GM20431 (cell line): Measurements from ENCODE around the gene DNM2.
"Not testable (repeated sequence)": the region's sequence is repeated elsewhere in the genome, so short reads cannot be mapped to it uniquely, and the experiment has no call there.

Source experiments
- in situ Hi-C: fragments of 300-500 bp; cut with MseI, MboI; formaldehyde crosslinking; loops from one replicate; pipeline ENCODE4 v1.15.0; 2020; ENCODE audit warnings: low sequenced_read_pairs; ENCODE audit not compliant: unreplicated experiment

DNM2 gene

DNA sequence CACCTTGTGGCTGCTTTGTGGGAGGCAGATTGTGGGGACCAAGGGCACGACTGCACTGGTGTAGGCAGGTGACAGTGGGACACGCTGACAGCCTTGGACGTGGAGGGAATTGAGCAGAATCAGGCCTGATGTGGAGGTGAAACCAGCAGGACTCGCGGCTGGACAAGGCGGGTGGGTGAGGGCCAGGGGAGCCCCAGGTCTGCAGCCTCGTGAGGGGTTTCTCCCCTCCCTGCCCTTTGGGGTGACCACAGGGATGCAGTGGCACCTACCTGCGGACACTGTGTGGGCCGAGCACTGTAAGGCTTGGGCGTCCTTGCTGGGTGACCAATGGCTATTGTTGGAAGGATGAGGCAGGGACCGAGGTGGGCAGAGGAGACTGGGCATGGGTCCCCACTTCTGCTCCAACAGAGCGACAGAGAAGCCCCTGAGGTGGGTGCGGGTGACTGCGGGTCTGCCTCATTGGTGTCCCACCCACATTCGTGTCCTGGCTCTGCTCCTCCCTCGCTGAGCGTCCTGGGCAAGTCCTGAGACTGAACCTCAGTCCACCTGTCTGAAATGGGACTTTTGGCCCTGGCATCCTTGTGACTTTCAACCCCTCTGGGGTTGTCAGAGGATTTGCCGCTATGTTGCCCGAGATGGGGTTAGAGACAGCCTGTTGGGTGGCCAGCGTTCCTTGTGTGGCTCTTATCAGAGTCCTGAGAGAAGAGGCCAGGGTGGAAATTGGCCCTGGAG is 30.5 kb downstream of the DNM2 start:
- in situ Hi-C loops = no loop called here

DNA sequence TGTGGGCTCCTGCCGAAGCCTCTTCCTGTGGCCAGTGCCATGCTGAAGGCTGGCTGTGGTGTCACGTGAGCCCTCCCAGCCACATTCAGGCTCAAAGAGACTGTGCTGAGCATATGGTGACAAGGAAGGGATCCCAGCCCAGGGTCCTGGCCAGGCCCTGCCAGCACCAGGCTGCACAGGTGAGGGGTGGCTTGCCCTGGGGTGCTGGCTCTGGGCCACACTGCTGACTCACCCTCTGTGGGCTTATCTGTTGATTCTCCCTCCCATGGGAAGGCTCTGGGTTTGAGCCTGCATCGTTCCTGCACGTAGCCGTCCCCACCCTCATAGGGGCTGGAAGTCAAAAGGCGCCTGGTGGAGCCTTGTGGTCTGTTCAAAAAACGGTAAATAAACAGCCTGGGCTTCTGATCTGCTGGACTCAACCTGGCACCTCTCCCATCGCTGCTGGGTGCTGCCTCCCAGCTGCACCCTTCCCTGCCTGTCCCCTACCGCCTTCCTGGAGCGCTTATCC is 31.1 kb downstream of the DNM2 start:
- in situ Hi-C loops = no loop called here

DNA sequence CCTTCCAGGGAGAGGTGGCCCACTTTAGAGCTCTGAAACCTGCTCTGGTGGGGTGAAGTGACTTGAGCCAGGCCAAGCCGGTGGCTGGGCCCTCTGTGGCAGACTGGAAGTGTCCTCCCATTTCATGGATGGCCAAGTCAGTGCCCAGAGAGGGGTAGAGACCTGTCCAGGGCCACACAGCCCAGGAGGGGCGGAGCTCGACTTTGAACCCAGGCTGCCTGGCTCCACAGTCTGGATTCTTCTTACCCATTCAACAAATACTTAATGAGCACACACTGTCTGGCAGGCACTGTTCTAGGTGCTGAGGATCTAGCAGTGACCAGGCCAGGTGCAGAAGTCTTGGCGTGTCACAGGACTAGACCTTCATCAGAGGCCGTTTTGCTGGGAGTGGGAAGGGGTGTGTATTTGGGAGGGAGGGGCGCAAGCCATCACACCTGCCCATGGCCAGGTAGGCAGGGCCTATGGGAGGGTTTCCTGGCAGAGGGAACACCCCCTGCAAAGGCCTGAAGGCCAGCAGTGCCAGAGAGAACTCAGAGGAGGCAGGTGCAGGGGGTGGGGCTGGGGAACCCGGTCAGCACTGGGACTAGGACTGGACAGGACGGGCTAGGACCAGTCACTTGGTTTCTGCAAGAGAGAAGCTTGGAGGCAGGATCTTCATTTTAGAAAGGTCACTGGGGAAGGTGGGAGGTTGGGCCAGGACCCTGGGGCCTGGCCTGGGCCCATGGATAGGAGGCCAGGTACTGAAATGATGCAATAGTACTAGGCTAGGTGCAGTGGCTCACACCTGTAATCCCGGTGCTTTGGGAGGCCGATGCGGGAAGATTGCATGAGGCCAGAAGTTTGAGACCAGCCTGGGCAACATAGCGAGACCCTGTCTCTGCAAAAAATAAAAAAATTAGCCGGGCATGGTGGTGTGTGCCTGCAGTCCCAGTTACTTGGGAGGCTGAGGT is 31.8 kb downstream of the DNM2 start:
- in situ Hi-C loops = no loop called here

DNA sequence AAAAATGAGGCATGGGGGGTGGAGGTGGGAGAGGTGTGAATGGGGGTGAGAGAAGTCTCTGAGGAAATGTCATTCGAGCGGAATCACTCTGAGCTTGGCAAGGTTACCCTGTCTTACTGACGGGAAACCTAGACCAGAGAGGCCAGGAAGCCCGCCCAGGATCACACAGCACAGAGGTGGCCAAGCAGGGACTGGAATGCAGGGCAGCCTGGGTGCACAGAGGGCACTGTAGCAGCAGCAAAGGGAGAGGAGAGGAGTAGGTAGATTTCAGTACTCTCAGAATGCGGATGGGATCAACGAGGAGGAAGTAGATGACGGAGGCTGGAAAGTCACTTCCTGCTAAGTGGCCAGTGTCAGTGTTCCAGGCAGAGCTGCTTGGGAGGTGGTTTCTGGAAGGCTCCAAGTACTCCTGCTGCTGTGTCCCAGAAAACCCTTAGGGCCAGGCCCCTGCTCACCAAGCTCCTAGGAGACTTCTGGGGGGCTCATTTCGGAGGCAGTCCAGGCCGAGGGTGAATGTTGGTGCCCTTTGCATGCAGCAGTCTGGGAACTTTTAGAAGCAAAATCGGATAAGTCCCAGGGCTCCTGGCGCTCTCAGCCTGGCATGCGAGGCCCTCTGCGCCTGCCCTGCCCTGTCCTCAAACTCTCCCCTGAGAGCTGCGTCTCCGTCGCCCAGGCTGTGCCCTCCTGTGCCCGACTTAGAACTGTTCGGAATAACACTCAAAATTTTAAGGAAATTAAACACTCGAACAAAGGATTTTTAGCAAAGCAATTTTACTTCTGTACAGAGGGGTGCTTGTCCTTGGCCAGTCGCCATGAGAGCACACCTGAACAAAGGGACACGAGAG is 33.5 kb downstream of the DNM2 start:
- in situ Hi-C loops = no loop called here

DNA sequence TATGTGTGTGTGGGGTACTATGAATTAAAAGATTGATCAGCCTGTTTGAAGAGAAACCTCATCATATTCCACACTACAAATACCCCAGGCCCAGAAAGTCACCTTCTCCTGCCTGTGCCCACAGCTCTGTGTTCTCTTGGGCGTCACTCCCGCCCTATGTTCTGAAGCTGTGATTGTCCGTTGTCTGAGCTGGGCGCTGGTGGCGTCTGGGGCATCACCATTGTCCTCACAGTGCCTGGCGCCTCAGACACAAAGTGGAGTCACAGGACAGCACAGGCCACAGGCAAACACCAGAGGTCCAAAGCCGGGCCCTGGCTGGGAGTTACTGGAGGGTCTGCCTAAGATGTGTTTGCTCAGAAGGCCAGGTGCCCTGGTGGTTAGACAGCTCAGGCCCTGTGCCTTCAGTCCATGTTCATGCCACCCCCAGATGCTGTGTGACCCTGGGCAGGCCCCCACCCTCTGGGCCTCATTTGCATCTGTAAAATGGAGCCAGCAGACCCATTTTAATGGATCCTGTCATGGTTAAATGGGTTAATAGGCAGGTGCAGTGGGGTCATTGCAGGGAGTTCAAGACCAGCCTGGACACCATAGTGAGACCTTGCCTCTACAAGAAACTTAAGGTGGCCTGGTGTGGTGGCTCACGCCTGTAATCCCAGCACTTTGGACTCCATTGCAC is 34.5 kb downstream of the DNM2 start:
- in situ Hi-C loops = no loop called here

DNA sequence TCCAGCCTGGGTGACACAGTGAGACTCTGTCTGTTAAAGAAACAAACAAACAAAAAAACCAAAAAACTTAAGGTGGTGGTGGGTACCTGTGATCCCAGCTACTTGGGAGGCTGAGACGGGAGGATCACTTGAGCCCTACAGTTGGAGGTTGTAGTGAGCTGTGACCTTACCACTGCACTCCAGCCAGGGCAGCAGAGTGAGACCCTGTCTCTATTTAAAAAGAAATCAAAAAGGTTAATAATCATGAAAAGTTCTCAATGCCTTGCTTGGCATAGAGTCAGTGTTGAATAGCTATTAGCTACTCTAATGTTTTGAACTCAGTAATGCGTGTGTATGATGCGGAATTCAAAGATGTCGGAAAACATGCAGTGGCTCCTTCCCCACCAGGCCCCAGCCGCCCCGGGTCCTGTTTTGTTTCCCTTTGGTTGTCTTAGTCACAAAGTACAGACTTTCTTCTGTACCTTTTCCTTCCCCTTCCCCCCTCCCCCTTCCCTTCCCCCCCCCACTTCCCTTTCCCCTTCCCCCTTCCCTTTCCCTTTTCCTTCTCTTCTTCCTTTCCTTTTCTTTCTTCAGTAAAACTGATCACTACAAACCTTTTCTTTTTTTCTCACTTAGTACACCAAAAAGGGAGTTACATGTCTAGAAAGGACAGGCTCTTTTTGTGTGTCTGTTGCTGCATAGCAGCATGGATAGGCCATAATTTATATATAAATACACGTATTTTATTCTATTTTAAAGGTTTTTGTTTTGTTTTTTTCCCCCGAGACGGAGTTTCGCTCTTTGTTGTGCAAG is 35.2 kb downstream of the DNM2 start:
- in situ Hi-C loops = no loop called here

DNA sequence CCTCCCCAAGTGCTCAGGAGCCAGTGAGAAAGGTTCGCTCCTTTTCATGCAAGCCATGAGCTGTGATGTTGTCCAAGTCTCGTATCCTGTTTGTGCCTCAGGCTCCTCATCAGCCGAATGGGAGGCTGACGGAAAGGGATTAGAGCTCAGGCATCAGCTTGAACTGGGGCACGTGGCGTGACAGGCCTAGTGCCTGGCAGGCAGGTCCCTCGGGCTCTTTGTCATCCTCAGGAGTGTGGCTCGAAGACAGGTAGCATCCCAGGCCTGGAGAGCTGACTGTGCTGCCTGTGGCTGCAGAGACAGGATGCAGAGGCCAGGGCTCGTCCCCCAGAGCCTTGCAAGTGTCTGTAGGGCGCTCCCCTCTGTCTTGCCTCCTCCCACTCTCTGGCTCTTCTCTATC is 38.5 kb downstream of the DNM2 start:
- in situ Hi-C loops = no loop called here

DNA sequence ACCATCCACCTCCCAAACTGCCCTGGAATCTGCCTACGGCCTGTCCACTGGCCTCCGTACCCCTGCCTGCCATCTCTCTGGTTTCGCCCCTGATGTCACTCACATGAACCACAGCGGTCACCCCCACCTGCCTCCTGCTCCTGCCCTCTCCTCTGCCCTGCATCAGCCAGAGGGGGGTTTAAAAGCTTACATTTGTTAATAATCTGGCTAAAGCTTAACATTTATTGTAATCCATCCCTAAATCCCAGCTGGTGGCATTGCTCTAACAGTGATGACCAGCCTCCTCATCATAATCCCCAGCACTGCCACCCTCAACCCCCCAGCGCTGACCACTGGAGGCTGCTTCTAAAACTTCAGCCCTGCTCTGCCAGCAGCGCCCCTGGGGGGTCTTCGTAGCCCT is 38.9 kb downstream of the DNM2 start:
- in situ Hi-C loops = no loop called here

DNA sequence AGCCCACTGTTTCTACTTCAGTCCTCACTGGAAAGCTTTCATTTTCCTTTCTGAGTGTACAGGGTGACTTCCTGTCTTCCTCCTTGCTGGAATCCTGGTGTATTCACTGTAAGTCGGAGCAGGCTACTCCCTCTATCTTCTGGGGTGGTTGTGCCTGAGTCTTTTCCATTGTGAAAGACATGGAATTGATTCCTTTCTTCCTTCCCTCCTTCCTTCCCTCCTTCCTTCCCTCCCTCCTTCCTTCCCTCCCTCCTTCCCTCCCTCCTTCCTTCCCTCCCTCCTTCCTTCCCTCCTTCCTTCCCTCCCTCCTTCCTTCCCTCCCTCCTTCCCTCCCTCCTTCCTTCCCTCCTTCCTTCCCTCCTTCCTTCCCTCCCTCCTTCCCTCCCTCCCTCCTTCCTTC is 40.2 kb downstream of the DNM2 start:
- in situ Hi-C loops = not testable (repeated sequence)

DNA sequence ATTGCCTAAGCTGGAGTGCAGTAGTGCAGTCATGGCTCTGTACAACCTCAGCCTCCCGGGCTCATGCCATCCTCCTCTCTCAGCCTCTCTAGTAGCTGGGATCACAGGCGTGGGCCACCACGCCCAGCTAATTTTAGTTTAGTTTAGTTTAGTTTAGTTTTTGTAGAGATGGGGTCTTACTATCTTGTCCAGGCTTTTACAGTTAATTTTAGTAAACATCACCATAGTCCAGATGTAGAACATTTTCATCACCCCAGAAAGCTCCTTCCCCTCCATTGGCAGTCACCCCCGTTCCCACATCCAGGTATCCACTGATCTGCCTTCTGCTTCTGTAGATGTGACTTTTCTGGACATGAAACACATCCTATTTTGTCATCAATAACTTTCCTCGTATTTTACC is 41.1 kb downstream of the DNM2 start:
- in situ Hi-C loops = no loop called here

DNA sequence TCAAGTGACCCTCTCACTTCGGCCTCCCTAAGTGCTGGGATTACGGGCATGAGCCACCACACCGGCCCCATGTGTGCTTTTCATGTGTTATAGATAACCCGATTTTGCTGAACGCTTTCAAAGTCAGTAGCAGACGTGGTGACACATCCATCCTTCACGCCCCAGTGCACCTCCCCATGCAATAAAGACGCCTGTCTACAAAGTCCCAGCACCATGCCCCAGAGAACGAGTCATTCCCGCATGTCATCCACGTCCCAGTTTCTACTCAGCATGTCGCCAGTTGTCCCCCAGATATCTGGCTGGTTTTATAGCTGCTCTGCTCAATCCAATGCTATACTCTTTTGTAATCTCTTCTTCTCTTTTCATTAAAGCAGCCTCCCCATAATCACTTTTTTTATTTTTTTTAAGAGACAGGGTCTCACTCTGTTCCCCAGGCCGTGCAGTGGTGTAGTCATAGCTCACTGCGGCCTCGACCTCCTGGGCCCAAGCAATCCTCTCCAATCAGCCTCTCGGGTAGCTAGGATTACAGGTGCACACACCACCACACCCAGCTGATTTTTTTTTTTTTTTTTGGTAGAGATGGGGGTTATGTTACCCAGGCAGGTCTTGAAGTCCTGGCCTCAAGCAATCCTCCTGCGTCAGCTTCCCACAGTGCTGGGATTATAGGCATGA is 42.5 kb downstream of the DNM2 start:
- in situ Hi-C loops = no loop called here

DNA sequence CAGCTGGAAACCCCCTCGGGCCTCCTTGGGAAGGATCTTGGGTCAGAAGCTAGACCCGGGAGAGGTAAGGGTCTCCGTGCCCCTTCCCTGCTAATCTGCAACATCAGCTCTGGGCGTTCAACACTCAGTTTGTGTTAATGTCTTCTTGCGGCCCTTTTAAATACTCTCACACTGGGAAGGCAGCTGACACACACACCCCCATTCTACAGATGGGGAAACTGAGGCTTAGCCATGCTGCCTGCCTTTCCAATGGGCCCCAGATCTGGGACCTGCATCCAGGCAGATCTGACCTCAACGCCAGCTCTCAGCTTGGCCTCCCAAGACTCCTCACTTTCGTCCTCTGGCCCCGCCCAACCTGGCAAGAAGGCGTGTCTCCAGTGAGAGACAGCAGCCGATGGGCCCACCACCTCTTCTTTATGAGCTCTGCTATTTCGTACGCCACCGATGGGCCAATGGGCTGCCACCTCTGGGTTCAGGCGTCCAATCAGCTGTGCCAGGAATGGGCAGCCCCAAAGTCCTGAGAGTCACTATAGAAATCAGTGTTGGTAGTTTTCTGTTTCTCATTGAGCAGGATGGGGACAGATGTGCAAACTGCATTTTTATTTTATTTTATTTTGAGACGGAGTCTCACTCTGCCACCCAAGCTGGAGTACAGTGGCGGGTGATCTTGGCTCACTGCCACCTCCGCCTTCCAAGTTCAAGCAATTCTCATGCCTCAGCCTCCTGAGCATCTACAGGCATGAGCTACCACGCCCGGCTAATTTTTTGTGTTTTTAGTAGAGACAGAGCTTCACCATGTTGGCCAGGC is 43.8 kb downstream of the DNM2 start:
- in situ Hi-C loops = no loop called here

DNA sequence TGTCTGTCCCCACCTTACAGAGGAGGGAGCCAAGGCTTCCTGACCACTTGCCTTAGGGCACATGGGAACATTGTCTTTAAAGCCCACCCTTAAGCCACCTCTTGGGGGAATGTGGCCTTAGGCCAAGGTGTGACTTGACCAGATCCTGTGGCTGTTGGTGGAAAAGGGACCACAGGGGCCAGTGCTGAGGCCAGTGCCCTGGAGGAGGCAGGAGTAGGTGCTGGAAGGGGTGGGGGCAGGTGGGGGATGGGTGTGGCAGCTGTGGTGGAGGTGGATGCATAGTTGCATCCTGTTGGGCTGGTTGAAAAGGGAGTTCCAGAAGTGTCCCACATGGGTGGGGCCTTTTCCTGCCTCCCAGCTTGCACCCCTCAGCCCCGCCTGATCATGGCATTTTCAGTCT is 44.8 kb downstream of the DNM2 start:
- in situ Hi-C loops = no loop called here

DNA sequence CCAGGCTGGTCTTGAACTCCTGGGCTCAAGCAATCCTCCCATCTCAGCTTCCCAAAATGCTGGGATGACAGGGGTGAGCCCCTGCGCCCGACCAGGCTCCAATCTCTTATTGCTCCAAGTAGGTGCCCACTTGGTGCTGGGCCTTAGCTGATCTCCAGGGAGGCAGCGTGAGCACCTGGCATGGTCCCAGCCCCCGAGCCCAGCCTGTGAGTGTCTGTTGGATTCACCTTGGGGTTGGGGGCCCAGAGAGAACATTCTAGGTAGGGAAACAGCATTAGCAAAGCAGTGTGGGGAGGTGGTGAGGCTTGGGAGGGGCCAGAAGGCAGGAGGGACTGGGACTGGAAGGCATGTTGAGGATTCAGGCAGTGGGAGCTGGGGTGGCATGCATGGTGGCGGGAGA is 45.5 kb downstream of the DNM2 start:
- in situ Hi-C loops = no loop called here

DNA sequence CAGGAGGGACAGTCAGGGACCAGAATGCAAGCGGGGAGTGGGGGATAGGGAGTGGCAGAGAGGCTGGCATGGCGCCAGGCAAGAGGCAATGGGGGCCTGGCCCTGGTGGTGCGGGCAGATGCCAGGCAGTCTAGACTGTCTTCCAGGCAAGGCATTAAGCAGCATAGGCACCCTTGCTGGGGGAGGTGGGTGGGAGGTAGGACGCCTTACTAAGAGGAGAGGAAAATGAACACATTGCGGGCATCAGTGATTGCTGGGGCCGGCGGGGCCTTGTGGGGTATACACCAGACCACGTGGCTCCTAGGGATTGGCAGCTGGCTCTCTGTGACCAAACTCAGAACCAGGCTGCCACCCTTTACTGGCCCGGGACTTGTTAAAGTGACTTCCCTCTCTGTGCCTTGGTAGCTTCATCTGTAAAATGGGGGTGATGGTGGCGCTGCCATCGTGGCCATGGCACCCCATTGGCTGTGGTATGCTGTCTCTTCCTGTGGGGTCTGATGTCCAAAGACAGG is 46.0 kb downstream of the DNM2 start:
- in situ Hi-C loops = no loop called here

DNA sequence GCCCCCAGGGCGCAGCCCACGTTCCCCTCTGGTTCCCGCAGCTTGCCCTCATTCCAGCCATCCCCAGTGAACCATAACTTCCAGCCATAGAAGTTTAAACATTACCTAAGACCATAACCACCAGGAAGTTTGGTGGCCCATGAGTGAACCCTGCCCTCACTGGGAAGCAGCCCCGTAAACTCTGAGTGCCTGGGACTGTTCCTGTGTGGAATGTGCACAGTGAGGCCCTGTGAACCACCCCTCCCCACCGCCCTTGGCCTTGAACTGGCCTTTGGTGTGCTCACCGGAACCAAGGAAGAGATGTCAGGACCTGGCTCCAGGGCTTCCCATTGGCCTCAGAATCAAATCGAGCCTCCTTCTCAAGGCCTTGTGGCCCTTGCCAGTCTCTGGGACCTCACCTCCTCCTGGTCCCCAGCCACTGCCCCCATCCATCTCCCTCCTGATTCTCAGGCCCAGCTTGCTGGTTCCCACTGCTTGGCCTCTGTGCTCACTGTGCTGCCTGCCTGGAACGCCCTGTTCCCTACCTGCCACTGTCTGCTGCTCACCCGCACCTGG is 46.5 kb downstream of the DNM2 start:
- in situ Hi-C loops = no loop called here

DNA sequence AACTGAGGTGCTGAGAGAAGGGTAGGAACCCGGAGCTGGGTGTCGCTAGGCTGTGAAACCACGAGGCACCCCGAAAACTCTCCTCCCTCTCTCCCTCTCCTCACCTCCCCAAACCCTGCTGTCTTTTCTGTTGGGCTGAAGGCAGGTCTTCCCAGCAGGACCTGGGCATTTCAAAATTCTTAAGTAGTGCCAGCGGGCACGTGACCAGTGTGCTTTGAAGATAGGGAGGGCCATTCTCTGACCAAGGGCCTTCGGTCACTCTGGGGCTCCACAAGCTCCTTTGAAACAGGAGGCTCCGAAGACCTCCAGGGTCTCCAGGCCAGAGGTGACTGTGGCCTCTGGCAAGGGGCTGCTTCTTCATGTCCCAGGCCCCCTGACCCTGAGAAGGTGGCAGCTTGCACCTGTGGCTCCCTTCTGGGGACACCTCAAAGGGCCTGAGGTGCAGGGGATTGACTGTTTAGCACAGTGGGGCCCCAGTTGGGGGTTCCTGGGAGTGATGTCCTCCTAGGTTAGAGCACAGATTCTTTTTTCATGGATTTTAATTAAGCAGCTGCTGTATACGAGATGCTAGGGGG is 48.3 kb downstream of the DNM2 start:
- in situ Hi-C loops = no loop called here
